ENCODE measurements around the gene LRP1.

Gene LRP1

DNA sequence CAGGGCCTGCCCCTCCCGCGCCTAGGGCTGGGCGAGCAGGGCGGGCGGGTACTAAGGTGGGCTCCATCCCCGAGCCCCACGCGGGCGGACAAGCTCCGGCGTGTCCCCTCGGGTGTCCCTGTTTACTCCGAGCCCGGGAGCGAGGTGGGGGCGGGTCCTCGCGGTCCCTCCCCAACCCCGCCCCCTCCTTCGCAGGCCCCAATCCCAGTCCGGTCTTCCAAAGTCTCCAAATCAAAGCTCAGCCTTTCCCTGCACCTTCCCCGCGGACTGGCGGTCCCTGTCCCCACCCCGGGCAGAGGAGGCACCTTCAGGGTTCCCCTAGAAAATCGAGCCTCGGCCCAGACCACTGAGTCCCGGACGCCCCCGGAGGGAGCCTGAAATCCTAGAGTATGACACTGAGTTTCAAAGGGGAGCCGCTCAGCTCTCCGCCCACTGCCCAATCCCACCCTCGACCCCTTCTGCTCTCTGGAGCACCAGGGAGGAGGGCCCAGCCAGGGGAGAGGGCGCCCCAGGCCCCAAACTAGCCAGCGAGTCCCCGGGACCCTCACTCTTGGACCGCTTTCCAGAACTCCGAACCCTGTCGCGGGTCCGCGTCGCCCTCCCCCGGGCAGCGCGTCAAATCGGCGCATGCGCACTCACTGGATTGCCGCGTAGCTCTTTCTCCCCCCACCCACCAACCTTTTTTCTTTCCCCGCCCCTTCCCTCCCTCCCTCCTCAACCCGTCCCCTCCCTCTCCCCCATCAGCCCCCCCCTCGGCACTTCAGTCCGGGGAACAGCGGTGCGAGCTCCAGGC lies at the start of gene LRP1:
LRP1 (plus strand) TSS at position 758 of the 793 bp plus-strand sequence. CDS start 482 bp downstream, outside the sequence.
- DNase-seq (ENCODE audit: low read depth) = peak; percentile 56

DNA sequence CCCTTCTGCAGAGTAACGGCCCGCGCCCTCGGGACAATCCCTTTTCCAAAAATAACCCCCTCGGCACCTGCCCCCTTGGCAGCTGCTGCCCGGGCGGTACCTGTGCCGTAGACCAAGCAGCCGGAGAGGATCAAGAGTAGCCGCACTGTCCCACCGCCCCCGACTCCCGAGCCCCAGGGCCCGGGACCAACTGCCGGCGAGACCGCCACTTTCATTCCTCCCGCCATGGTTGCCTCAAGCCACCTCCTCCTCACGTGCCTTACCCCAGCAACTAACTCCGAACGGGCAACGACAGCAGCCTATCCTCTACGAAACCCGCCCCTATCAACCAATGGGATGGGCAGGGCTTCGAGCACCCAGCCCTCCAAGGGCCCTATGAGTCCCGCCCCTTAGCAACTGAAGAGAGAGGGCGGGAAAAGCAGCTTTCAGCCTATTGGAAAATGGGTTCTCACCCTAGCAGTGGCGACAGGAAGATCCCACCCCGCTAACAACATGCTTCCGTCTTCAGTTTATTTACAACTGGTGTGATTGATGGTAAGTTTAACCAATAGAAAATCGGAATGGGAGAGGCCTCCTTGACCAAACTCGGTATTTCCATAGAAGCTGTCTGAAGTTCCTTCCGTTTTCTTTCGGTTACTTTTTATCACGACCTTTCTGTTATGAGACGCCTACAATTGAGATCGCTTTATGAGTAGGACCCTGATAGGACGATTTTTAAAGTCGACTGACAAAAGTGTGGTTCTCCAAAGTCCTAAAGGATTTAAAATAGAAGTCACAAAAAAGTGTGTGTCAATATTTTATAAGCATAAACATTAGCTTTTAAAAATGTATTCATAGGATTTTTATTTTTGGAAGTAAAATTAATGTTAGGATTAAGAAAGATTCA lies 49.5 kb upstream of the LRP1 start, which contains the start of gene NEMP1:
NEMP1 (minus strand) TSS at position 273 of the 886 bp plus-strand sequence; CDS start at position 227, 46 bp downstream.
- peak; percentile 86 for DNase-seq (ENCODE audit: low read depth)

DNA sequence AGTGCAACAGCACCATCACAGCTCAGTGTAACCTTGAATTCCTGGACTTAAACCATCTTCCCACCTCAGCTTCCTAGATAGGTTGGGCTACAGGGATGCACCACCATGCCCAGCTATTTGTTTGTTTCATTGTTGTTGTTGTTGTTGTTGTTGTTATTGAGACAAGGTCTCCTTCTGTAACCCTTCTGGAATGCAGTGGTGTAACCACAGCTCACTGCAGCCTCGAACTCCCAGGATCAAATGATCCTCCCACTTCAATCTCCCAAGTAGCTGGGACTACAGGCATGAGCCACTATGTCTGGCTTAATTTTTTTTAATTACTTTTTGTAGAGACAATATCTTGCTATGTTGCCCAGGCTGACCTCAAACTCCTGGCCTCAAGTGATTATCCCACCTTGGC lies 48.5 kb upstream of the LRP1 start:
- no peak for DNase-seq (ENCODE audit: low read depth)

DNA sequence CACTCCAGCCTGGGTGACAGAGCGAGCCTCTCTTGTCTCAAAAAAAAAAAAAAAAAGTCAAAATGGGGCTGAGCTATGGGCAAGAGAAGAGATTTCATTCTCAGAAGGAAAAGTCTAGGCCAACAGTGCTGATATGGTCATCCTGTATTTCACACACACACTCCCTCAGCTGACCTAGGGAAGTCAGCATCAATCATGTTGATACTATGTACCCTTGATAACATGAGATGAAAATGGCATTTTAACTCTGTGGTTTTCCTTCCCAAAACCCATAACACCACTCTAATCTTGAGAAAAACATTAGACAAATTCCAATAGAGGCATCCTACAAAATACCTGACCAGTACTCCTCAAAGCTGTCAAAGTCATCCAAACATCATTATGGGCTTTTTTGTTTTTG lies 47.4 kb upstream of the LRP1 start:
- no peak for DNase-seq (ENCODE audit: low read depth)

DNA sequence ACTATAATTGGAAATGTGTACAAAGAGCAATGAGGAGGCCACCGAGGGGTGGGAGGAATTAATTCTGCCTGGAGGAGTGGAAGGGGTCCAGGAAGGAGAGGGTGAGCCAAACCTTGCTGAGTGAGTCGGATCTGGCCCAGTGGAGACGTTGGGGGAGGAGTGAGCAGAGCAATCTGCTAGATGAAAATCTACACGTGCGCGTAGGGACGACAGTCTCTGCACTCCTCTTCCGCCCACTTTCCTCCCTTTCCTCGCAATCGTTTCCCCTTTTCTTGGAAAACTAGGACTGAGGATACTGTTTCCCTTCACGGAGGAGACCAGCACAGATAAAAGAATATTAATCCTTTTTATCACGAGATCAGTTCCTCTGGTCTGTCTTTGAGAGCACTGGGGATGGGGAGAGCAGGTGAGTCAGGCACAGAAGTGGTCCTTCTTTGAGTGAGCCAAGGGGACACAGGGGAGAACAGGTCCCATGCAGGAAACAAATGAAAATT lies 42.2 kb upstream of the LRP1 start:
- no peak for DNase-seq (ENCODE audit: low read depth)

DNA sequence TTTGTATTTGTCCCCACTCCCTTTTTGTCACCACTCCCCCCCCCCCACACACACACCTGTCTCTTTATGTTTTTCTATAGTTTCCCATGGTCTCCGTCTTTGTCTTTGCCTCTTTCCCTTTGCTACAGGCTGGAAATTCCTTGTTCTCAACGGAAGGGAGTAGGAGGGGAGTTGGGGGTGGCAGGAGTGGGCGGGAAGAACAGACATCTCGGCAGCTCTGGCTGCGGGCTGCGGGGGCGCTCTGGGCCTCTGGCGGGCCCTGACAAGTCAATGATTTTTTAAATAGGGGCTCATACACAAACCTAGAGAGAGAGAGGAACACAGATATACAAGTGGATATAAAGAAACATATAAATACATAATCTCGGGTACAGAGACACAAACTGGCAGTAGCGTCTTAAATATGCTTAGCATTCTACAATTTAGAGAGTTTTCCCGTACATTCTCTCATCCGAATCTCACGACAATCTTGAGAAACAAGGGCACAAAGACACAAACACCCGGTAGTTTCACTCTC lies 41.7 kb upstream of the LRP1 start:
- DNase-seq (ENCODE audit: low read depth) = peak; percentile 31

DNA sequence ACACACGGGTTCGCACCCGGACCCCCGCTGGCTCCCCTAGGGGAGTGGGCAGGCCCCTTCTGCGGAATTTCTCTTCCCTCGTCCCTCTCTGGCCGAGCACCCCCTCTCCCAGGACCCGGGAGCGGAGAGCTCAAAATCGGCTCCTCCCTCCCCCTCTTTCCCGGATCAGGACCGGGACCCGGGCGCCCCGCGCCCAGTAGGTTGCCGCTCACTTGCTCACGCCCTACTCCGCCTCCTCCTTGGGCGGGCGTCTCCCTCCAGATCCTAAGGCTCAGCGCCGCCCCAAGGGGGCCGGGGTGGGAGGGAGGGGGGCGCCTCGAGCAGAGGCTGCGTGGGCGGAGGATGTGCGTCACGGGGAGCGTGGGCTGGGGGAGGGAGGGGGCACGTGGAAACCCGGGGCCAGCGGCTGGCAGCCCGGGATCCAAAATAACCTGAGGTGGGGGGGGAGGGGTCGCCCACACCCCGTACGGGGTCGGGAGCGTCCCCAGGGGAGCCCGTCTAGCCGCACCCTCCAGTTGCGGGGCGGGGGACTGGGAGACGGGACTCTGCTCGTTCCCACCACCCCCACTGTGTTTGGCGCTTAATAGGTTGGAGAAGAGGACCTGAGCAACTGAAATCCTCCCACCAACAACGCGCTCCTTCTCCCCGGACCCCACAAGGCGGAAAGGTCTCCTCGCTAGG lies 41.1 kb upstream of the LRP1 start:
- DNase-seq (ENCODE audit: low read depth) = peak; percentile 94

DNA sequence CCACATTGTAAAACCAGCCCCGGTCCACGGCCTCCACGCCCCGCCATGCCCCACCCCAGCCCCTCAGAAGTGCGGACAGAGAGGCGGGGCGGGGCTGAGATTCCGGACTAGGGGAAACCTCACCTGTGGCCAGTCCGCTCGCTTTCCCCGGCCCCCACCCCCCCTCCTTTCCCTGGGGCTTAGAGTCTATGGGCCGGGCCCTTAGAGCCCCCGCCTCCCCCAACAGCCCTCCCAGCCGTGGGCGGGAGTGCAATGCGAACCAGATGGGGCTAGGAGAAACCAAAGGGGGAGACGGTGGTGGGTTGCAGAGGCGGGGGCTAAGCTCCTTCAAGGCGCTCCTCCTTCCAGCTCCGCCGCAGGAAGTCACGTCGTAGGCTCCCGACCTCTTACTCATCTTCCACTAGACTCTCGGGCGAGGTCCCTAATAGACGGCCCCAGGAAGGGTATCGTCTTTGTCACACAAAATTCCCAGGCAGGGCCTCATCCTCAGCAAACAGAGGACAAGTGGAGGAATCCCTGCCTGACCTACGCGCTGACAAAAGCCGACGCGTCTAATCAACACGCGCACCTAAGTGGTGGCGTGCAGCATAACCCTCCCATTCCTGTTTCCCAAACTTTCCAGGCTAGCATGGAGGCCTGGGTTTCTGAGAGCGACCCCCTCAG lies 40.5 kb upstream of the LRP1 start:
- peak; percentile 84 for DNase-seq (ENCODE audit: low read depth)

DNA sequence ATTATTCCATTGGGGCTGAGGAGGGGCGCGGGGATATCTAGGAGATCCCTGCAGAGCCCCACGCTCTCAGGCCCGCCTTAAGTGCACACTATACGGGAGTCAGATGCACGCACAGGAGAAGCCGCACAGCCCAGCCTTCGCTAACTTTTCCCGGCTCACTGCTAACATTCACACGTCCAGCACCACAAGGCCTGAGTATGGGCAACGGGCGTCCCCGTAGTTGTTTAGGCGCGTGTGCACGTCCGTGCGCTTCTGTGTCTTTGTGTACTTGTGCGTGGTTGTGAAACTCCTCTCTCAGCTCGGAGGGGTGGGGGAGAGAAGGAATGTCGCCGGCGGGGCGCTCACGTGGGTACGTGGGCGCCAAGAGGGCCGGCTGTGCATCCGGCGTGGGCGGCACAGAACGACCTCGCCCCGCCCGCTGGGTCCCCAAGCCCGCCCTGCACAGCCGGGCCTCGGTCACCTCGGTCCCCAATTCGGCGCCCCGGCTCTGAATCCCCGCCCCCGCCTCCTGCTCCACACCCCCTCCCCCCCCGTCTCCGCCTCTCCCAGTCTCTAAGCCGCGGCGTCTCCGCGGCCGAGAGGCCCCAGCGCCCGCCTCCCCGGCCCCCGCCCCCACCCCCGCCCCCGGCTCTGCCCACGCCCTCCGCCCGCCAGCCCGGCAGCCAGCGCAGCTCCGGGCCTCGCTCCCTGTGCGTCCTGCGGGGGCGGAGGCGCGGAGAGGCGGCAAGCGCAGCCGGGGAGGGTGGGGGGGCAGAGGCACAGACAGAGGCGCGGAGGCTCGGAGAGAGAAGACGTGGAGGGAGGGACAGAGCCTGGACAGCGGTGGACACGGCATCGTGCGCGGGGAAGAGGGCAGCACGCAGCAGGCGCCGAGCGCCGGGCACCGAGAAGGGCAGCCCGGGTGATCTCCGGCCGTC lies 39.7 kb upstream of the LRP1 start, which contains the start of gene NAB2:
NAB2 (plus strand) TSS at position 761 of the 917 bp plus-strand sequence. CDS start 158 bp downstream, outside the sequence.
- DNase-seq (ENCODE audit: low read depth) = peak; percentile 86

DNA sequence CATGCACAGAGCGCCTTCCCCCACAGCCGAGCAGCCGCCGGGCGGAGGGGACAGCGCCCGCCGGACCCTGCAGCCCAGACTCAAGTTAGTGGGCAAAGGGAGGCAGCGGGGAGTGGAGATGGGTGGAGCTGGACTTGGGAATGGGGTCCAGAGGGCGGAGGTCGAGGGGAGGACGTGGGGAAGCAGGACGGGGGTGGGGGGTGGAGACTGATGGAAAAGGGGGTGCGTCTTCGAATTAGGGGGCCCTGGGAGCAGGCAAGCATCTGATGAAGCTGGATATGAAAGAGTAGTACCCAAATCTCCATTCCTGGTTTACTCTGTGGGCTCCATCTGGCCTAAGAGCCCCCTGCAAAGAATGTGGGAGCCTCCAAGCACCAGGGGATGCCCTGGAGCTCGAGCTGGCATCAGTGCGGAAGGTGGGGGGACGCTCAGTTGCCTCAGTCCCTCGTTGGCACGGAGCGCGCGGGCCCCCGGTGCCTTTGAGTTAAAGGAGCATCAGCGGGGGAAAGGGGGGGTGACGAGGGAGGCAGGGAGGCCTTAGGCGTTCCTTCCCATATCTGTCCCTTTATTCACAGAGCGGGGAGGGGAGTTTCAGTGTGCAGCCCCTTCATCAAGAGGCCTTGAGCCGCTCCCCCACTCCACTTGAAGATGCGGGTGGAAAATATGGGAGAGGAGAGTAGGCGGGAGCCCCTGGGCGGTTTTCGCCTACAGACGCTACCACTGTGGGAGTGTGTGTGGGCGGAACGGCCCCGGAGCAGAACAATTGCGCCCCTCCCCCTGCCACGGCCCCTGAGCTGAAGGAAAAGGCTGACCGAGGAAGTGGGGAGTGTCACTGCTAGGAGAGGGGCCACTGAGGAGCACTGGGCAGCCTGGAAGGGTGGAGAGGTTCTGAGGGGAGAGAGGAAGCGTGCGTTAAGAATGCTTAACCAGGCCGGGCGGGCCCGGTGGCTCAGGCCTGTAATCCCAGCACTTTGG lies 38.7 kb upstream of the LRP1 start:
- DNase-seq (ENCODE audit: low read depth) = peak; percentile 35

DNA sequence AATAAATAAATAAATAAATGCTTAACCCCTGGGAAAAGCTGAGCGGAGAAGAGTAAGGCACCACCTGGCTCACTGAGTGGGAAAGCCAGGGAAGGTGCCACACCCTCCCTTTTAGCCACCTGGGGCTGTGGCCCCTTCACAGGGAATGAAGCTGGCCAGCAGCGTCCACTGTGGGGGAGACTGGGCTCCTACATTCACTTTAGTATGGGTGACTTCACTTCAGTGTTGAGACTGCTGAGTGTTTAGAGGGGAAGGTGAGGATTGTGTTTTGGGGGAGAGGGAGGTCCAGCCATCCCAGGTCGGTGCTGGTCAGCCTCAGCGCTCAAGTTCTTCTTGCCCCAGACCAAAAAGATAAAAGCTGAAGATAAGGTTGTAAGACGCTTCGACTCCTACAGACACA lies 37.8 kb upstream of the LRP1 start:
- DNase-seq (ENCODE audit: low read depth) = no peak

DNA sequence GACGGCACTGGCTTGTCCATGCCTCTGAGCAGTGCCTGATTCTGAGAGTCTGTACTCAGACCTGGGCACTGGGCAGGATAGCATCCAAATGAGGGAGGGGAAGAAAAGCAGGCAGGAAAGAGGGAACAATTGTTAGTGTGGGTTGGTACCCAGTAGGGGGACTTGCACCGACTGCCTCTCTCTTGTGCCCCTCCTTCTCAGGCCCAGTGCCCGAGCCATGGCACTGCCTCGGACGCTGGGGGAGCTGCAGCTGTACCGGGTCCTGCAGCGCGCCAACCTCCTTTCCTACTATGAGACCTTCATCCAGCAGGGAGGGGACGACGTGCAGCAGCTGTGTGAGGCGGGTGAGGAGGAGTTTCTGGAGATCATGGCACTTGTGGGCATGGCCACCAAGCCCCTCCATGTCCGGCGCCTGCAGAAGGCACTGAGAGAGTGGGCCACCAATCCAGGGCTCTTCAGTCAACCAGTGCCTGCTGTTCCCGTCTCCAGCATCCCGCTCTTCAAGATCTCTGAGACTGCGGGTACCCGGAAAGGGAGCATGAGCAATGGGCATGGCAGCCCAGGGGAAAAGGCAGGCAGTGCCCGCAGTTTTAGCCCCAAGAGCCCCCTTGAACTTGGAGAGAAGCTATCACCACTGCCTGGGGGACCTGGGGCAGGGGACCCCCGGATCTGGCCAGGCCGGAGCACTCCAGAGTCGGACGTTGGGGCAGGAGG lies 37.2 kb upstream of the LRP1 start:
- DNase-seq (ENCODE audit: low read depth) = no peak

DNA sequence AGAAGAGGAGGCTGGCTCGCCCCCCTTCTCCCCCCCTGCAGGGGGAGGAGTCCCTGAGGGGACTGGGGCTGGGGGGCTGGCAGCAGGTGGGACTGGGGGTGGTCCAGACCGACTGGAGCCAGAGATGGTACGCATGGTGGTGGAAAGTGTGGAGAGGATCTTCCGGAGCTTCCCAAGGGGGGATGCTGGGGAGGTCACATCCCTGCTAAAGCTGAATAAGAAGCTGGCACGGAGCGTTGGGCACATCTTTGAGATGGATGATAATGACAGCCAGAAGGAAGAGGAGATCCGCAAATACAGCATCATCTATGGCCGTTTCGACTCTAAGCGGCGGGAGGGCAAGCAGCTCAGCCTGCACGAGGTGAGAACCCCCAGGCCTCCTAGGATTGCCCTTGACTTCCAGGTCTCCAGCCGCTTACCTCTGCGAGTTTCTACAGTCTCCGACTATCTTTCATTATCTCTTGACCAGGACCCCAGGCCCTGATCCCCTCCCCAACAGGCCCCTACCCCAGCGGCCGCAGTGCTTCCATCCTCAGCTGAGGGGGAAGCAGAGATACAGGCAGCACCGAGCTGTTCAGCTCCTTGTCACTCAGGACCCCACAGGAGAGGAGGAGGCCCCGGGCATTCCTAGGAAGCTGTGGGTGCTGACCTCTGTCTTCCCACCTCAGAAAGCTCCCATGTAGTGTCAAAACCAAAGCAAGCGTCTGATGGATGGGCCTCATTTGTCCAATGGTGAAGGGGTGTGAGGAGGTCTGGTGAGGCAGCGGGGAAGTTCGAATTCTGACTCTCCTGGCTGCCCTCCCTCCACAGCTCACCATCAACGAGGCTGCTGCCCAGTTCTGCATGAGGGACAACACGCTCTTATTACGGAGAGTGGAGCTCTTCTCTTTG lies 36.4 kb upstream of the LRP1 start:
- DNase-seq (ENCODE audit: low read depth) = no peak

DNA sequence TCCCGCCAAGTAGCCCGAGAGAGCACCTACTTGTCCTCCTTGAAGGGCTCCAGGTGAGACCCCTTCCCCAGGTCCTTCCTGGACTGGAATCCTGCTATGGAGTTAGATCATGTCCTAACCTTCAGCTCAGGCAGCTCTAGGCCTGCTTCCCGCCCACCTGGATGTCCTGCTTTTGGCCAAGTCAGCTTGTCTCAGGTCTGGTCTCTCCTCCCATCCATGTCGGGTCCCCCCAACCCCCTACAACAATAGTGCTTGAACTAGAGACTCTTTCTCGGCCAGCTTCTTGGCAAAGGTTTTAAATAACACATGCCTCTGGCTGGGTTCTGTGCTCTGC lies 35.8 kb upstream of the LRP1 start:
- DNase-seq (ENCODE audit: low read depth) = no peak

DNA sequence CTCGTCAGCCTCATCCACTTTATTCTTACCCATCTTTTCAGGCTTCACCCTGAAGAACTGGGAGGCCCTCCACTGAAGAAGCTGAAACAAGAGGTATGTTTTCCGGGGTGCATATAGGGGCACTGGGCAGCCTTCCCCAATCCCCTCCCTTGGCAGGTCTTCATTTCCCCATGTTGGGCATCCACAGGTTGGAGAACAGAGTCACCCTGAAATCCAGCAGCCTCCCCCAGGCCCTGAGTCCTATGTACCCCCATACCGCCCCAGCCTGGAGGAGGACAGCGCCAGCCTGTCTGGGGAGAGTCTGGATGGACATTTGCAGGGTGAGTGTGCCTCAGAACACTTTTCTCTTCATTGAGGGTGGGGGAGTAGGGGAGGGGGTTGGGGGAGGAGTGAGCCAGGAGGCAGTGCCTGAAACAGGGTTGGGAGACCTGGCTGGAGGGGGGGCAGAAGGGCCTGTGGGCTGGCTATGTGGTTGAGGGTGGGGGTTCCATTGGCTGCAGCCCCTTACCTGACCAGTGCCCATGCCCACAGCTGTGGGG lies 35.3 kb upstream of the LRP1 start:
- no peak for DNase-seq (ENCODE audit: low read depth)

DNA sequence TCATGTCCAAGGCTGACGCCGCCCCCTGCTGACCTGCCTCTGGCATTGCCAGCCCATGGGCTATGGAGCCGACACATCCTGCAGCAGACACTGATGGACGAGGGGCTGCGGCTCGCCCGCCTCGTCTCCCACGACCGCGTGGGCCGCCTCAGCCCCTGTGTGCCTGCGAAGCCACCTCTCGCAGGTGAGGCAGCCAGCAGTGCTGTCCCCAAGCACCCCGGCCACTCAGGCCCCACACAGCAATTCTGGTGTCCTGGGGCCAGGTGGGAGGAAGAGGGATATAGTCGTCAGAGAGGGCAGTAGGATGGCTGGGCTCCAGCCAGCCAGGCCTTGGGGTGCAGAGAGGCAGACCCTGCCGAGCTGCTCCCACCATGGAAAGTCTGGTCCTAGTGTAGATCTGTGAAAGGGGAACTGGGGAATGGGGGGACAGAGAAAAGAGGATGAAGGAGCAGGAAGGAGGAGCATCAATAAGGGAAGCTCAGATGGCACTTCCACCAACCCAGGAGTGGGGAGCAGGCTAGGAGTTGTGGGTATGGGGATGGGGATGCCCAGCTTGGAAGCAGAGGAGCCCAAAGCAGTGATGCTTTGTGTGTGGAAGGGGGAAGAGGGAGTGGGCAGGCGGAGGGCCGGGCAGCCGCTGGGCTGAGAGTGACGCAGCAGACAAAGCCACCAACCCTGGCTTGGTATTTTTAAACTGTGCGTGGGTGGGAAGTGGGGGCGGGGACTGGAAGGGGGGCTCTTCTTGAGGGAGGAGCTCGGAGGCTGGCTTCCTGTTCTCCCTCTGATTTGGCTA lies 34.7 kb upstream of the LRP1 start:
- peak; percentile 74 for DNase-seq (ENCODE audit: low read depth)
